ENCODE measurements around the gene OSBPL8. TPM values are rescaled to one million over a fixed set of nuclear protein-coding genes. Genes with fewer than 3 reads are reported as not detected.

The OSBPL8 gene
- total RNA-seq, 2 donors from 2014 or later: 65.5 to 78.9 TPM

DNA sequence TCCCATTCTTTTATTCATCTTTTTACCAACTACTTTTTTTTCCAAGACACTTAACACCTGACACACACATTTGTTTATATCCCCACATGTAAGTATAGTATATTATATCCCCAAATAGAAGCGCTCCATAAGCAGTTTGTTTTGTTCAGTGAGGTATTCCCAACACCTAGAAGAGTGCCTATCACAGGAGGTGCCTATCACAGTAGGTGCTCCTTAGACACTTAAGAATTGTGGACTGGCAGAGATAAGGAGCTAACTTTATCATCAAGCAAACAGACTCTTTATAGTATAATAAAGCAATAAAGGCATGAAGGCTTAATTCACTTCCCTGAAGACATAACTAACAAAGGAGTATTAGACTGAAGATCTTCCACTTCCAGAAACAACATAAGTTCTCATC is 29.1 kb downstream of the OSBPL8 start:
- no peak overlapping the region for H3K27ac ChIP-seq
- no peak for DNase-seq (ENCODE audit: low spot score)
- TF ChIP-seq, protein P1, sequence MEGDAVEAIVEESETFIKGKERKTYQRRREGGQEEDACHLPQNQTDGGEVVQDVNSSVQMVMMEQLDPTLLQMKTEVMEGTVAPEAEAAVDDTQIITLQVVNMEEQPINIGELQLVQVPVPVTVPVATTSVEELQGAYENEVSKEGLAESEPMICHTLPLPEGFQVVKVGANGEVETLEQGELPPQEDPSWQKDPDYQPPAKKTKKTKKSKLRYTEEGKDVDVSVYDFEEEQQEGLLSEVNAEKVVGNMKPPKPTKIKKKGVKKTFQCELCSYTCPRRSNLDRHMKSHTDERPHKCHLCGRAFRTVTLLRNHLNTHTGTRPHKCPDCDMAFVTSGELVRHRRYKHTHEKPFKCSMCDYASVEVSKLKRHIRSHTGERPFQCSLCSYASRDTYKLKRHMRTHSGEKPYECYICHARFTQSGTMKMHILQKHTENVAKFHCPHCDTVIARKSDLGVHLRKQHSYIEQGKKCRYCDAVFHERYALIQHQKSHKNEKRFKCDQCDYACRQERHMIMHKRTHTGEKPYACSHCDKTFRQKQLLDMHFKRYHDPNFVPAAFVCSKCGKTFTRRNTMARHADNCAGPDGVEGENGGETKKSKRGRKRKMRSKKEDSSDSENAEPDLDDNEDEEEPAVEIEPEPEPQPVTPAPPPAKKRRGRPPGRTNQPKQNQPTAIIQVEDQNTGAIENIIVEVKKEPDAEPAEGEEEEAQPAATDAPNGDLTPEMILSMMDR (IDR thresholded peaks at IDR 0.05): no peak
- no peaks in the 10 kb centered on the region for H3K27me3 ChIP-seq (replicated peaks; ENCODE audit: insufficient read depth)
- H3K36me3 ChIP-seq: no peaks in the 10 kb centered on the region
- ATAC-seq (ENCODE audit: insufficient number of reproducible peaks, low FRiP score, low read depth): no peak
- H3K9me3 ChIP-seq: no peaks in the 10 kb centered on the region
- H3K4me3 ChIP-seq: no peak overlapping the region
- H3K4me1 ChIP-seq (ENCODE audit: control insufficient read depth in 1 of 2, low read depth in 2 of 2): no peaks in the 10 kb centered on the region

- no peak for DNase-seq (ENCODE audit: low spot score)
- H3K4me1 ChIP-seq (ENCODE audit: control insufficient read depth in 1 of 2, low read depth in 2 of 2): no peaks in the 10 kb centered on the region
Measured at GRCh38 chr12:76529226-76529918, 30.2 kb downstream of the OSBPL8 start.

GRCh38 chr12:76523408-76523807 is 36.2 kb downstream of the OSBPL8 start:
- DNase-seq (ENCODE audit: low spot score): no peak

More at GRCh38 chr12:76529226-76529918, 30.2 kb downstream of the OSBPL8 start:
- ATAC-seq (ENCODE audit: insufficient number of reproducible peaks, low FRiP score, low read depth): no peak
- Histone ChIP-seq H3K27ac (no peak overlapping the region), H3K27me3 (replicated peaks; ENCODE audit: insufficient read depth) (no peaks in the 10 kb centered on the region), H3K9me3 (no peaks in the 10 kb centered on the region), H3K36me3 (no peaks in the 10 kb centered on the region), H3K4me3 (no peak overlapping the region)
- TF ChIP-seq, protein P1 (IDR thresholded peaks at IDR 0.05): no peak

DNA sequence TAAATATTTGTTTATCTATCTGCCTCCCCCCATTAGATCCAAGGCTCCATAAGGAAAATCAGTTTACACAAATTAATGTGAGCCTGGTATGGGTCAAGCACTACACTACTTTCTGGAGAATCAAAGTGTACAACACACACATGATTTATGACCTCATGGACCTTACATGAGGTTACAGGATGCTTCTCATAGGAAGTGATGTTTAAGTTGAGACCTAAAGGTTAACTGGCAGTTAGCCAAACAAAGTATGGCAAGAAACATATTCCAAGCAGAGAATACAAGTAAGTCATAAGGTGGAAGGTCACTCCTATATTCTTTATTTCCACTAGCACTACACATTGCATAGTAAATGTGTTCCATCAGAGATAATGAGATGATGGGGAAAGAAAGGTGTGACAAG is 39.2 kb downstream of the OSBPL8 start:
- TF ChIP-seq, protein P1 (IDR thresholded peaks at IDR 0.05): no peak
- no peaks in the 10 kb centered on the region for H3K36me3 ChIP-seq

More at GRCh38 chr12:76523408-76523807, 36.2 kb downstream of the OSBPL8 start:
- Histone ChIP-seq H3K27ac (no peak overlapping the region), H3K4me3 (no peak overlapping the region), H3K9me3 (peaks cover 3% of the 10 kb centered on the region), H3K27me3 (replicated peaks; ENCODE audit: insufficient read depth) (no peaks in the 10 kb centered on the region), H3K4me1 (ENCODE audit: control insufficient read depth in 1 of 2, low read depth in 2 of 2) (no peaks in the 10 kb centered on the region), H3K36me3 (no peaks in the 10 kb centered on the region)
- ATAC-seq (ENCODE audit: insufficient number of reproducible peaks, low FRiP score, low read depth): no peak
- TF ChIP-seq, protein P1 (IDR thresholded peaks at IDR 0.05): no peak

DNA sequence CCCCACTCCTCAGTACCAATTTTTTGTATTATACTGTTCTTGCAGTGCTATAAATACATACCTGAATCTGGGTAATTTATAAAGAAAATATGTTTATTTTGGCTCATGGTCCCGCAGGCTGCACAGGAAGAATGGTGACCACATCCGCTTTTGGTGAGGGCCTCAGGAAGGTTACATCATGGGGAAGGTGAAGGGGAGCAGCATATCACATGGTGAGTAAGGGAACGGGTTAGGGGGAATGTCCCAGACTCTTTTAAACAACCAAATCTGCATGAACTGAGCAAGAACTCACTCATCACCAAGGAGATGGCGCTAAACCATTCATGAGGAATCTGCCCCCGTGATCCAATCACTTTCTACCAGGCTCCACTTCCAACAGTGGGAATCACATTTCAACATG is 40.0 kb downstream of the OSBPL8 start:
- Histone ChIP-seq H3K4me3 (no peak overlapping the region), H3K9me3 (peaks cover 3% of the 10 kb centered on the region), H3K4me1 (ENCODE audit: control insufficient read depth in 1 of 2, low read depth in 2 of 2) (no peaks in the 10 kb centered on the region), H3K36me3 (no peaks in the 10 kb centered on the region), H3K27me3 (replicated peaks; ENCODE audit: insufficient read depth) (no peaks in the 10 kb centered on the region), H3K27ac (no peak overlapping the region)
- ATAC-seq (ENCODE audit: insufficient number of reproducible peaks, low FRiP score, low read depth) (no peak), DNase-seq (ENCODE audit: low spot score) (no peak)
- TF ChIP-seq, protein P1 (IDR thresholded peaks at IDR 0.05): no peak

More for the DNA sequence above, 39.2 kb downstream of the OSBPL8 start:
- DNase-seq (ENCODE audit: low spot score): no peak
- Histone ChIP-seq H3K27ac (no peak overlapping the region), H3K9me3 (peaks cover 3% of the 10 kb centered on the region), H3K4me3 (no peak overlapping the region), H3K4me1 (ENCODE audit: control insufficient read depth in 1 of 2, low read depth in 2 of 2) (no peaks in the 10 kb centered on the region), H3K27me3 (replicated peaks; ENCODE audit: insufficient read depth) (no peaks in the 10 kb centered on the region)
- ATAC-seq (ENCODE audit: insufficient number of reproducible peaks, low FRiP score, low read depth): no peak
